CD4-positive, alpha-beta T cell treated with Interleukin-6 at 100 ng/mL for 8 hours (primary cell): ENCODE data around the gene XRCC6.

ENCODE experiments used
- DNase-seq: peaks from one replicate; pipeline ENCODE4 v3.0.0-alpha.2; 2020; ENCODE audit warnings: mixed read lengths, low spot score

XRCC6 gene

DNA sequence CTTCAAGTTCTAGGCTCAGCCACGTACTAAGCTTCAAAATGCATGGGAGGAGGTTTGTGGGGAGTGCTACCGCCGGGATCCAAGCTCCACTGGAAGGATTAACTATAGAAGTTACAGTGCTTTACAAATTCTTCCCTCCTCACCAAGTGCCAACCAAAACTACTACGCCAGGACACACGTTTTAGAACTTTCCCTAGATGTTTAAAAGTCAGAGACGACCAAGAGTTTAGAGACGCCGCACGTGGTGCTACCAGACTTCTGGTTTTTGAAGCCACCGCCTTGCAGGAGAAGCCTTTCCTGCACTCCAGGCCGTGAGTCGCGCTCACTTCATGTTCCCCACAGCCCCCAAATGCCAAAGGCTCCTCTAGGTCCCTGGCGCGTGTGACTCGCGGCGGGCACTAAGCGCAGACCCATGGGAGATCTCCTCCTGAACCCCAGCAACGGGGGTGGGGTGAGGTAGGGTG, 66.8 kb downstream of the XRCC6 start:
- DNase-seq, result no peak

- DNase-seq, result peak; percentile 90
These were observed 67.5 kb downstream of the XRCC6 start, which contains the start of gene SNU13 for GRCh38 chr22:41688365-41689211. Gene SNU13 (minus strand): TSS chr22:41688867. CDS start chr22:41688796, 71 bp downstream.

GRCh38 chr22:41690476-41690875, 69.4 kb downstream of the XRCC6 start:
- DNase-seq, result no peak

- DNase-seq, result no peak
These were observed 74.1 kb downstream of the XRCC6 start for GRCh38 chr22:41695211-41695610.

DNA sequence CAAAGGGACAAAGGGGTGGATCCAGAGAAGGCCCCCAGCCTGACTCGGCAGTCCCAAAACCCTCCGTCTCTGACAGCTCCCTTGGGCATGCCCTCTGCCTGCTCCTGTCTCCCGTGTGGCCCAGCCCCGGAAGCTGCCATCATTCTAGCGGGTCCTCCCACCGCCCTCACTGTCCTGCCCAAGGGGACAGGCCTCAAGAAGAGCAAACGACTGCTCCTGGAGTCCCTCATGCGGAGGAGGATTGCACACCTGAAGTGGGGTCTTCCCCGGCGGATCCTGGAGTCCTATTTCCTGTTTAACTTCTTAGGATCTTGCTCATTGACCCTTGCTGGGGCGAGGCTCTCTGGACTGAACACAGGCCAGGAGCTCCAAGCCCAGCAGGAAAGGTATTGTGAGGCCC, 75.6 kb downstream of the XRCC6 start:
- no peak for DNase-seq

DNA sequence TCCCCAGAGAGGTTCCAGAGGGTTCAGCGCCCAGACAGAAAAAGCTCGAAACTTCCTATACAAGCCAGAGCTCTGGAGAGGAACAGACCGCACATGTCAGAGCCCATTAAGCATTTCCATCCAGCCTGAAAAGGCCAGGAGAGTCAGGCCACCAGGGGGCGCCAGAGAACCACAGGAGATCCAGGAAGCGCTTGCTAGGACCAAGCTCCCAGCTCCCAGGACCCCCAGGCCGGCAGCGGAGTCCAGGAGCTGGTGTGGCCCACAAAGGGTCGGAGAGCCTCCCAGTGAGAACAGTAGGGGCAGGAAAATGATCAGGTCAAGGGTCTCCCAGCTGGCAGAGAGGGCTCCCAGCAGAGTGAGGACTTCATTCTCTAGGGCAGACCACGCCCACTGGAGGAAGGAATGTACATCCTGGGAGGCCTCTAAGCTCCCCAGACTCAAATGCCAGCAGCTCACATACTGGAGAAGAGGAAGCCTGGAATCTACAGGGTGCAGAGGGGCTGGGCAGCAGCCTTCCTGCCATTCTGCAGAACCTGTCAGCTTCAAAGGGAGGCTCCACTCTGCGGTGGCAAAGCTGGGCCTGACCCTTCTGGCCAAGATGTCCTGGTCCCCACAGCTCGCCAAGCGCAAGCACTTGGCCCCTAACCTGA, 76.2 kb downstream of the XRCC6 start:
- DNase-seq, result peak; percentile 86

DNA sequence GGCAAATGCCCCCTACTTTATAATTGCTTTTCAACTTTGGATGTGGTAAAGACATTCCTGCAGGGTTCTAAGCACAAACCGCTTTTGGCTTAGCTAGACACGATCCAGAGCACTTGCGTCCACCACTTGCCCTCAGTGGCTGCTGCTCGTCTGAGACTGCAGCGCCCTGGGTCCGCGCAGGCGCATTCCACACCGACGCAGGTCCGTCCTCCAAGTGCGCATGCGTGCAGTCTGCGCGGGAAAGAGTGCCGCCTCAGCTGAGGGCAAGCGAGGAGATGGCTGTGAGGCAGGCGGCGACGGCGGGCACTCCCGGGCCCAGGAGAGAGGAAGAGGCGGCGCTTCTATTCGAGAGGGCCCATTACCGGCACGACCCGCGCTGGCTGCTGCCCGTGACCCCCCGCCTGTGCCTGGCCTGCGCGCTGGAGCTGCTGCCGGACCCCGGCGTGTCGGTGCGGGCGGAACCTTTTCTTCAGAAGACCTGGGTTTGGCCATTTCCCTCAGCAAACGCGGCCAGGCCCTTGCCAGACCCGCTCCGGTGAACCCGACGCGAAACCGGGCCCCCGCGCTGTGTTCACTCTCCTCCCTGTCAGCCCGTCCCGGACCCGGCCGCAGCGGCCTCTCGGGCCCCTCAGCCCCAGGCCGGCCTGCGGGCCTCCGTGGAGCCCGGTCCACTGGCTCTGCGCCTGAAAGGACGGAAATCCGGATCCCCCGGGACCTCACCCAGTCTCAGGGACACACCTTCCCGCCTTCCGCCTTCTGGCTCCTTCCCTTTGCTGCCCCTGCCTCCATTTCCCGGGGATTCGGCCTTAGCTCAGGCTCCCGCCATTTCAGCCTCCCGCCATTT, 78.4 kb downstream of the XRCC6 start, which contains the start of gene MEI1:
TSS of gene MEI1 (plus strand) at position 240 of the 844 bp plus-strand sequence. CDS start at position 276, 36 bp downstream.
- peak; percentile 93 for DNase-seq

DNA sequence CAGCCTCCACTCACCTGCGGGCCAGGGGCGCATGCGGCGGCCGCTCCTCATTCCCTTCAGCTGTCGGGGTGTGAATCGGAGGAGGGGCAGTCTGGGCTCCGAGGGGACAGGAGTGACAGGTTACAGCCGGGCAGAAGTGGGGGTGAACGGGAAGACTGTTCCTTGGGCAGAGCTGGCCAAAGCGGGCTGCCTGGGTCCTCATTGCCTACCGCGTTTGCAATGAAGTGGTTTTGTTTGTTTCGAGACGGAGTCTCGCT, 78.9 kb downstream of the XRCC6 start:
- DNase-seq, result no peak

DNA sequence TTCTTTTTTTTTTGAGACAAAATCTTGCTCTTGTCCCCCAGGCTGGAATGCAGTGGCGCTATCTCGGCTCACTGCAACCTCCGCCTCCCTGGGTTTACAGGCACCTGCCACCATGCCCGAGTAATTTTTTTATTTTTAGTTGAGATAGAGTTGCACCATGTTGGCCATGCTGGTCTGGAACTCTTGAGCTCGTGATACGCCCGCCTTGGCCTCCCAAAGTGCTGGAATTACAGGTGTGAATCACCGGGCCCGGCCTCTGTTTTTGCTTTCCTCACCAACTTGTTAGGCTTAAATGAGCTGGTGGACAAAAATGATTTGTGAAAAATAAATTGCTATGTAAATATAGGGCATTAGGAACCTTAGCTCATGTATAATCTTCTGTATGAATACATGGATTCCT, 81.7 kb downstream of the XRCC6 start:
- no peak for DNase-seq

GRCh38 chr22:41709341-41709740, 88.2 kb downstream of the XRCC6 start:
- DNase-seq, result no peak

DNA sequence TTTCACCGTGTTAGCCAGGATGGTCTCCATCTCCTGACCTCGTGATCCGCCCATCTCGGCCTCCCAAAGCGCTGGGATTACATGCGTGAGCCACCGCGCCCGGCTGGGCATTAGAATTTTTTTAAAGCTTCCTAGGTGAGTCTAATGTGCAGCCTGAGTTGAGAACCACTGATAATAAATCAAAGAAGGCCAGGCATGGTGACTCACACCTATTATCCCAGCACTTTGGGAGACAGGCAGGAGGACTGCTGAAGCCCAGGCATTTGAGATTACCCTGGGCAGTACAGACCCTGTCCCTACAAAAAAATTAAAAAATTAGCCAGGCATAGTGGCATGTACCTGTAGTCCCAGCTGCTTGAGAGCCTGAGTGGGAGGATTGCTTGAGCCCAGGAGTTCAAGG, 91.9 kb downstream of the XRCC6 start:
- DNase-seq, result no peak
